ENCODE data around the gene CBY2. TPM values are rescaled to one million over a fixed set of nuclear protein-coding genes. Genes with fewer than 3 reads are reported as not detected.

CBY2 gene
- total RNA-seq, 6 donors from 2014 or later = not detected

GRCh38 chr13:45714170-45714569 lies 12.1 kb downstream of the CBY2 start:
- Histone ChIP-seq H3K4me3 (no peak overlapping the region), H3K27me3 (no peaks in the 10 kb centered on the region), H3K27ac (no peak overlapping the region), H3K36me3 (no peaks in the 10 kb centered on the region), H3K4me1 (no peaks in the 10 kb centered on the region), H3K9me3 (no peaks in the 10 kb centered on the region)
- ATAC-seq (ENCODE audit: low FRiP score in 2 of 2) (no peak), DNase-seq (peak in 1 of 2 donors; percentile 69)
- 98 to 99% methylated on average over 12 to 18 of the region's 18 CpGs for WGBS, 2 donors
- TF ChIP-seq EP300 (IDR thresholded peaks at IDR 0.05) (no peak), POLR2A (IDR thresholded peaks at IDR 0.05) (no peak), POLR2AphosphoS5 (IDR thresholded peaks at IDR 0.05) (no peak), CTCF (IDR thresholded peaks at IDR 0.05) (no peak)

DNA sequence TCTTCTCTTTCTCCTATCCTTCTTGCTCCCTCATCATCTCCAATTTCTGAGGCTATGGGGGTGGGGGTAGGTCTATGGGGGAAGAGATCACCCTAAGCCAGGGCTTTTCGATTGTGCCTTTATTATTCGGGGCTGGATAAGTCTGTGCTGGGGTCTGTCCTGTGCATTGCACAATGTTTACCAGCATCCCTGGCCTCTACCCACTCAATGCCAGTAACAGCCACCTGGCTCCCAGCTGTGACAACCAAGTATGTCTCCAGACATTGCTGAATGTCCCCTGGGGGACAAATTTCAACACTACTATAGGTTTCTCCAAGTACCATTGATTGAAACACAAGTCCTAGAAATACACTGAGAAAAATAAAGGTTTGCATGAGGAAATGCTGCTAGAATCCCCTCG lies 13.2 kb downstream of the CBY2 start:
- H3K27me3 ChIP-seq = no peaks in the 10 kb centered on the region
- no peaks in the 10 kb centered on the region for H3K36me3 ChIP-seq
- H3K9me3 ChIP-seq = no peaks in the 10 kb centered on the region
- DNase-seq (no peak), ATAC-seq (ENCODE audit: low FRiP score in 2 of 2) (no peak)
- TF ChIP-seq POLR2AphosphoS5 (IDR thresholded peaks at IDR 0.05) (no peak), CTCF (IDR thresholded peaks at IDR 0.05) (no peak), EP300 (IDR thresholded peaks at IDR 0.05) (no peak), POLR2A (IDR thresholded peaks at IDR 0.05) (no peak)
- no peaks in the 10 kb centered on the region for H3K4me1 ChIP-seq
- 89 to 98% methylated on average over 3 of the region's 3 CpGs for WGBS, 2 donors
- H3K27ac ChIP-seq = no peak overlapping the region
- no peak overlapping the region for H3K4me3 ChIP-seq

DNA sequence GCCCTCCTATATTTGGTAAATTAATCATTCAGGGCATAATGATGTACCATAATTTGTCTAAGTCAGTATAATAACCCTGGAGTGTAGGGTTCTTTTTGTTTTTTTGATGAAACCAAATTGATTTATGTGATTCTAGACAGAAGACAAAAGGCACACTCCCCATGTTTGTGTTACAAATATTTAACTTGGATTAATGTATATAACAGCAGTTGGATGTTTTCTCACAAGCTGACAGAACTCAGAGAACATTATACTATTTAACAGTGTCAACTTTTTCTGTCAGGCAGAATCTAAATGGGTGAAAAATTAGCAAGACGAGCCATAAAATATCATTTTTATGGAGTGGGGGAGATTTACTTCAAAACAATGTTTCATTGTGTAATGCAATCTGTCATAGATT lies 15.2 kb downstream of the CBY2 start:
- no peak for DNase-seq
- no peaks in the 10 kb centered on the region for H3K27me3 ChIP-seq
- TF ChIP-seq POLR2AphosphoS5 (IDR thresholded peaks at IDR 0.05) (no peak), CTCF (IDR thresholded peaks at IDR 0.05) (no peak), EP300 (IDR thresholded peaks at IDR 0.05) (no peak), POLR2A (IDR thresholded peaks at IDR 0.05) (no peak)
- no peak overlapping the region for H3K27ac ChIP-seq
- H3K36me3 ChIP-seq = no peaks in the 10 kb centered on the region
- 93 to 94% methylated on average over 1 of the region's 1 CpG for WGBS, 2 donors
- H3K4me3 ChIP-seq = no peak overlapping the region
- H3K9me3 ChIP-seq = no peaks in the 10 kb centered on the region
- no peaks in the 10 kb centered on the region for H3K4me1 ChIP-seq
- ATAC-seq (ENCODE audit: low FRiP score in 2 of 2) = no peak

DNA sequence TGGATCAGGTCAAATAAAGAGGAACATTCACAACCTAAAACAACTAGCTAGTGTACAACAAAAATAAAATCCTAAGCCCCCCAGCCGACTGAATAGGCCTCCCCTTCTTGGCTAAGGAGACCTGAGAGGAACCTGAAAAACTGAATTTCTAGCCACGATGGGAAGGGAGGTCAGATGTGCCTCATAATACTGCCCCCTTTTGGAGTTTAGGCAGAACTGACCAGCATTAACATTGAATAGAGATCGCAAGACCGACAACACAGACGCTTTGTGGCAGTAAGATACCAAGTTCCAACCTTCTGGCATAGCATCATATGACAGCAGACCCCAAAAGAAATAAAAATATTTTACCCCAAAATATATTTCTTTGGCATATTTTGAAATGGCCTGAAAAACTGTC lies 15.9 kb downstream of the CBY2 start:
- Histone ChIP-seq H3K4me1 (no peaks in the 10 kb centered on the region), H3K36me3 (no peaks in the 10 kb centered on the region), H3K27me3 (no peaks in the 10 kb centered on the region), H3K9me3 (no peaks in the 10 kb centered on the region), H3K4me3 (no peak overlapping the region), H3K27ac (no peak overlapping the region)
- DNase-seq (no peak), ATAC-seq (ENCODE audit: low FRiP score in 2 of 2) (peak in 1 of 2 donors; percentile 43)
- WGBS, 2 donors = 59 to 64% methylated on average over 5 of the region's 5 CpGs
- TF ChIP-seq CTCF (IDR thresholded peaks at IDR 0.05) (peak in 4 of 6 experiments; percentile 15 to 56 (median 42)), EP300 (IDR thresholded peaks at IDR 0.05) (no peak), POLR2A (IDR thresholded peaks at IDR 0.05) (no peak), POLR2AphosphoS5 (IDR thresholded peaks at IDR 0.05) (no peak)

- H3K4me1 ChIP-seq = no peaks in the 10 kb centered on the region
- DNase-seq = no peak
- WGBS, 2 donors = 40 to 43% methylated on average over 1 of the region's 1 CpG
- H3K9me3 ChIP-seq = no peaks in the 10 kb centered on the region
- H3K4me3 ChIP-seq = no peak overlapping the region
- no peak for TF ChIP-seq POLR2A (IDR thresholded peaks at IDR 0.05)
- TF ChIP-seq POLR2AphosphoS5 (IDR thresholded peaks at IDR 0.05) = no peak
- TF ChIP-seq EP300 (IDR thresholded peaks at IDR 0.05) = no peak
- TF ChIP-seq CTCF (IDR thresholded peaks at IDR 0.05) = no peak
- no peak for ATAC-seq (ENCODE audit: low FRiP score in 2 of 2)
- no peaks in the 10 kb centered on the region for H3K36me3 ChIP-seq
- H3K27ac ChIP-seq = no peak overlapping the region
- no peaks in the 10 kb centered on the region for H3K27me3 ChIP-seq
These were observed 16.9 kb downstream of the CBY2 start for GRCh38 chr13:45718992-45719391.

Data from upper lobe of left lung (tissue), 6 donors.